A673 (cell line): ENCODE results near the gene GAB1. TPM values are rescaled to one million over a fixed set of nuclear protein-coding genes. Genes with fewer than 3 reads are reported as not detected.

Experiments used
- BruUV-seq: library from RNA; stranded (reverse); fragments of 400-500 nt; replicated peaks from 2 replicates; lab custom pipeline; 2021; lab: Mats Ljungman, UMichigan
- CTCF ChIA-PET: fragments of 300-600 bp; sonication (Branson Sonifier 250); formaldehyde crosslinking; loops from one replicate; lab custom pipeline; 2022; ENCODE audit warnings: antibody characterized with exemption; lab: Charles Lee
- POLR2A ChIA-PET: fragments of 300-600 bp; sonication (Branson Sonifier 250); formaldehyde crosslinking; loops from one replicate; lab custom pipeline; 2022; ENCODE audit warnings: antibody characterized with exemption; ENCODE audit not compliant: low non-redundant PET; lab: Charles Lee
- DNase-seq: peaks from one replicate; pipeline ENCODE4 v3.0.0-alpha.2; 2015; ENCODE audit warnings: low spot score
- H3K27ac ChIP-seq: fragments of 200-600 bp; sonication (generic); 2 replicates; pipeline ENCODE4 v1.5.1; 2016; ENCODE audit warnings: mixed run types, low read depth, mild to moderate bottlenecking, mixed read lengths, antibody characterized with exemption, low read length; ENCODE audit not compliant: poor library complexity, severe bottlenecking
- H3K27me3 ChIP-seq: fragments of 200-600 bp; sonication (generic); replicated peaks from 2 replicates; pipeline ENCODE4 v1.6.1; 2017; ENCODE audit warnings: mixed run types, low read depth, mild to moderate bottlenecking, mixed read lengths, antibody characterized with exemption, low read length; ENCODE audit not compliant: insufficient read depth, poor library complexity
- H3K36me3 ChIP-seq: fragments of 200-600 bp; sonication (generic); 2 replicates; pipeline ENCODE4 v1.6.1; 2016; ENCODE audit warnings: mixed run types, mild to moderate bottlenecking, mixed read lengths, antibody characterized with exemption, low read length; ENCODE audit not compliant: insufficient read depth, poor library complexity, severe bottlenecking
- H3K4me1 ChIP-seq: fragments of 200-600 bp; sonication (generic); 2 replicates; pipeline ENCODE4 v1.6.1; 2017; ENCODE audit warnings: mixed run types, mild to moderate bottlenecking, mixed read lengths, antibody characterized with exemption, low read length; ENCODE audit not compliant: insufficient read depth, poor library complexity, severe bottlenecking
- H3K4me3 ChIP-seq: fragments of 200-600 bp; sonication (generic); 2 replicates; pipeline ENCODE4 v1.5.1; 2016; ENCODE audit warnings: low read depth, mixed run types, mild to moderate bottlenecking, mixed read lengths, low read length; ENCODE audit not compliant: poor library complexity, severe bottlenecking
- H3K9me3 ChIP-seq: fragments of 200-600 bp; sonication (generic); 2 replicates; pipeline ENCODE4 v1.6.1; 2016; ENCODE audit warnings: mixed run types, low read depth, mild to moderate bottlenecking, mixed read lengths, antibody characterized with exemption, low read length; ENCODE audit not compliant: poor library complexity, severe bottlenecking
- EZH2 ChIP-seq: fragments of 200-600 bp; sonication (generic); IDR thresholded peaks from 2 replicates; pipeline ENCODE4 v1.6.1; 2017; ENCODE audit warnings: borderline replicate concordance, low read depth, mild to moderate bottlenecking, mixed read lengths, antibody characterized with exemption, low read length; ENCODE audit not compliant: poor library complexity, severe bottlenecking
- intact Hi-C: fragments of 100-400 bp; cut with micrococcal nuclease; formaldehyde crosslinking; loops from one replicate; pipeline ENCODE4 v1.10.0; 2022; ENCODE audit not compliant: unreplicated experiment
- total RNA-seq: library from RNA; stranded (reverse); gene quantifications from 2 replicates; pipeline ENCODE4 v1.2.3, GENCODE V29; 2021
- TF ChIP-seq, protein P1 (sequence below): fragments of 300-800, 200-600 bp; sonication (generic); conservative IDR thresholded peaks from 2 replicates; pipeline ENCODE4 v1.5.1; 2017; ENCODE audit warnings: low read depth, mild to moderate bottlenecking, antibody characterized with exemption, low read length, moderate library complexity, mixed read lengths

GAB1 gene
- total RNA-seq, 1 experiment from 2014 or later, result 27.6 TPM

DNA sequence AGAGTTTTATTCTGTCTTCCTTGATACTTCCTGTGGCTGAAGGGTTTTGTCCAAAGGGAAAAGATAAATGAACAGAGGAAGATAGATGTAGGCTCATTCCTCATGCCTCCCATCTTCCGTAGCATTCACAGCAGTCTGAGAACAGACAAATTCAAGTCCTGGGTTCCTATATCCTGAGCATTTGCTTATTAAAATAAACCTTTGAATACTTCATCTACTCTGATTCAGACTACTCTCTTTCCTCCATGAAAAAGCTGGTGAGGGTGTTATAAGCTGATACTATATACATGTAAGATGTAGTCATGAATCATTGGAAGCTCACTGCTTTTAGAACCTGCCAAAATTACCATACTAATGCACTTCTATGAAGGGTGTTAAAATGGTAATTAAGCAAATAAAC, 61.2 kb downstream of the GAB1 start:
- Histone ChIP-seq H3K36me3 (no peaks in the 10 kb centered on the region), H3K4me1 (peaks cover 22% of the 10 kb centered on the region), H3K4me3 (no peak overlapping the region), H3K27ac (no peak overlapping the region), H3K9me3 (no peaks in the 10 kb centered on the region), H3K27me3 (no peaks in the 10 kb centered on the region)
- intact Hi-C loops, result loop anchor here (5.0 kb wide), 1 partner anchor 74 kb away; no protein-coding TSS in a partner anchor
- BruUV-seq, result no TSS peak
- TF ChIP-seq, protein P1, sequence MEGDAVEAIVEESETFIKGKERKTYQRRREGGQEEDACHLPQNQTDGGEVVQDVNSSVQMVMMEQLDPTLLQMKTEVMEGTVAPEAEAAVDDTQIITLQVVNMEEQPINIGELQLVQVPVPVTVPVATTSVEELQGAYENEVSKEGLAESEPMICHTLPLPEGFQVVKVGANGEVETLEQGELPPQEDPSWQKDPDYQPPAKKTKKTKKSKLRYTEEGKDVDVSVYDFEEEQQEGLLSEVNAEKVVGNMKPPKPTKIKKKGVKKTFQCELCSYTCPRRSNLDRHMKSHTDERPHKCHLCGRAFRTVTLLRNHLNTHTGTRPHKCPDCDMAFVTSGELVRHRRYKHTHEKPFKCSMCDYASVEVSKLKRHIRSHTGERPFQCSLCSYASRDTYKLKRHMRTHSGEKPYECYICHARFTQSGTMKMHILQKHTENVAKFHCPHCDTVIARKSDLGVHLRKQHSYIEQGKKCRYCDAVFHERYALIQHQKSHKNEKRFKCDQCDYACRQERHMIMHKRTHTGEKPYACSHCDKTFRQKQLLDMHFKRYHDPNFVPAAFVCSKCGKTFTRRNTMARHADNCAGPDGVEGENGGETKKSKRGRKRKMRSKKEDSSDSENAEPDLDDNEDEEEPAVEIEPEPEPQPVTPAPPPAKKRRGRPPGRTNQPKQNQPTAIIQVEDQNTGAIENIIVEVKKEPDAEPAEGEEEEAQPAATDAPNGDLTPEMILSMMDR, result no peak
- no peak for TF ChIP-seq EZH2
- ChIA-PET POLR2A (no interaction called here), CTCF (no interaction called here)
- DNase-seq, result no peak

DNA sequence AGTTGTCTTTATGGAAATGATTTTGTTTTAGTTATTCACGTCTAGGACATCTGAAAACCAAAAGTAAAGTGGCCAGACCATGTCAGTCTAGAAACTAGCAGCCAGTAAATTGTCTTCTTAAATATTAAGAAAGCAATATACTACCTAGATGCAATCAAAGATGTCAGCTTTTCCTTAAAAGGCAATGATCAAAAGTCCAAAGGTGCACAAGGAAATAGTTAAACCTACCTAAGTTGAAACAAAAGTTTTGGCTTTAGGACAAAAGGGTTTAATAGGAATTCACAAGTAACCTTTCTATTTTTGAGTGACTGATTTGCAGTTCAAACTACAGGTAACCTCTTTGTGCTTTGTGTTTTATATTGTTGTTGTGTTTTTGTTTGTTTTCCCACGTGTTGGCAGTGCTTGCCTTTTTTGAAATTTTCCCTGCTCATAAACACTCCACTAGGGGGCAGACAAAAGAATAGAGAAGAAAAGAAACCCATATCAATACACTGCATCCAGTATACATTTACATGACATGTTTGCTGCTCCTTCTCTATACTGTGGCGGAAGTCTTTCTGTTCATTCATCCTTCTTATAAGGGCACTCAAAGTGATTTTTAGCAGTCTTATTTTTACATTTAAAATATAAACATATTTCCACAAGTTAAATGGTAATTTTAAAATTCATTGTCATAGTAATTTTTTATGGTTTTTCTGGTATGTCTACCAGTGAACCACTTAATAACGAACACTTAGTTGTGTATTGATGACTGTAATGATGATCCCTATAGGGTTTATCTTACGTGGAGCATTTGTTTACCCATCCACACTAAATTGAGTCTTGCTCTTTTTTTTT, 62.7 kb downstream of the GAB1 start:
- H3K4me1 ChIP-seq, result peaks cover 34% of the 10 kb centered on the region
- H3K4me3 ChIP-seq, result no peak overlapping the region
- intact Hi-C loops, result loop anchor here (5.0 kb wide), 1 partner anchor 73 kb away; no protein-coding TSS in a partner anchor
- POLR2A ChIA-PET, result no interaction called here
- H3K27me3 ChIP-seq, result no peaks in the 10 kb centered on the region
- no peak for TF ChIP-seq EZH2
- TF ChIP-seq, protein P1, result peak; percentile 89
- no TSS peak for BruUV-seq
- H3K27ac ChIP-seq, result no peak overlapping the region
- peak; percentile 78 for DNase-seq
- H3K36me3 ChIP-seq, result no peaks in the 10 kb centered on the region
- CTCF ChIA-PET, result no interaction called here
- no peaks in the 10 kb centered on the region for H3K9me3 ChIP-seq

DNA sequence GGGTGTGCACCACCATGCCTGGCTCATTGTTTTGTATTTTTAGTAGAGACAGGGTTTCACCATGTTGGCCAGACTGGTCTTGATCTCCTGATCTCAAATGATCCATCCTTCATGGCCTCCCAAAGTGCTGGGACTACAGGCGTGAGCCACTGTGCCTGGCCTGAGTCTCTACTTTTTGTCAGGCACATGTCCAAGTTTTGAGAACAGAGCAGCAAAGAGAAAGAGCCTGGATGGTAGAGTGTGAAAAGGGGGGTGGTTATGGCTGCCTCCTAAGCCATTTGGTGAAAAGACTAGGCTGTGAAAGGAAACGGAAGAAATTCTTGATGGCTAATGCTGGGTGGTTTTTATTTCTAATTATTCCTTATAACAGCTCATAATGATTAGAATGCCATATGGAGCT, 63.4 kb downstream of the GAB1 start:
- Histone ChIP-seq H3K27me3 (no peaks in the 10 kb centered on the region), H3K9me3 (no peaks in the 10 kb centered on the region), H3K4me1 (peaks cover 41% of the 10 kb centered on the region), H3K4me3 (no peak overlapping the region), H3K27ac (no peak overlapping the region), H3K36me3 (no peaks in the 10 kb centered on the region)
- ChIA-PET POLR2A (no interaction called here), CTCF (no interaction called here)
- intact Hi-C loops, result no loop called here
- TF ChIP-seq EZH2, result no peak
- TF ChIP-seq, protein P1, result no peak
- no peak for DNase-seq
- no TSS peak for BruUV-seq
